Right lobe of liver (tissue), 6 donors: ENCODE data around the gene RETREG1. TPM values are rescaled to one million over a fixed set of nuclear protein-coding genes. Genes with fewer than 3 reads are reported as not detected.

Experiments used
- ATAC-seq, 4 donors: fragments of 200-7000 bp; cut with Tn5 transposase; one replicate each; pipeline ENCODE4 v1.9.1; 2020; ENCODE audit warnings: mild to moderate bottlenecking in 4 of 4, moderate library complexity in 4 of 4
- DNase-seq, 3 donors: peaks; one replicate each; pipeline ENCODE4 v3.0.0-alpha.2; 2020
- H3K27ac ChIP-seq, 3 donors: fragments of 200-600 bp; one replicate each; pipeline ENCODE4 v1.8.0; 2022
- H3K27me3 ChIP-seq, 2 donors: fragments of 200-600 bp; one replicate each; pipeline ENCODE4 v1.8.0; 2022
- H3K36me3 ChIP-seq, 4 donors: fragments of 200-600 bp; sonication (generic) in 1 of 4; one replicate each; pipeline versions ENCODE4 v1.5.1 to v1.8.0; 2017 to 2022; ENCODE audit warnings: control low read depth in 1 of 4
- H3K4me1 ChIP-seq, 4 donors: fragments of 200-600 bp; sonication (generic) in 1 of 4; one replicate each; pipeline versions ENCODE4 v1.5.1 to v1.8.0; 2017 to 2022; ENCODE audit warnings: control low read depth in 1 of 4
- H3K4me3 ChIP-seq, 3 donors: fragments of 200-600 bp; one replicate each; pipeline ENCODE4 v1.8.0; 2022
- H3K9me3 ChIP-seq, 4 donors: fragments of 200-600 bp; sonication (generic) in 1 of 4; one replicate each; pipeline versions ENCODE4 v1.5.1 to v1.8.0; 2017 to 2022; ENCODE audit warnings: control low read depth in 1 of 4
- POLR2A ChIP-seq: fragments of 450-650 bp; IDR thresholded peaks from one replicate; pipeline ENCODE4 v1.6.1; 2017; ENCODE audit warnings: antibody characterized with exemption, mild to moderate bottlenecking
- WGBS: methylation state at CpG from one replicate; pipeline ENCODE4 v1.1.6; 2018; ENCODE audit warnings: low coverage, low lambda C conversion rate; ENCODE audit not compliant: insufficient coverage; ENCODE audit errors: missing lambda C conversion rate; 5-methylcytosine and 5-hydroxymethylcytosine counted together
- intact Hi-C, 2 donors: fragments of 100-400 bp; cut with DNase I; formaldehyde crosslinking; loops; one replicate each; pipeline versions ENCODE4 v1.11.2 to v1.14.1; 2022
- total RNA-seq, 6 experiments: library from RNA; depleted of rRNA in 2 of 6; stranded (reverse); fragments of >200 nt in 2 of 6; fragmentation: NEBNext Ultra II Directional in 3 of 6; extraction: Animal tissue kit (Norgen Biotek cat#: 25700) in 3 of 6; gene quantifications; one replicate each; pipeline versions ENCODE4 v1.1.0 to v1.2.4, GENCODE V29; 2016 to 2023
- TF ChIP-seq, protein P1 (sequence below), 4 donors: fragments of 200-600 bp in 3 of 4; fragments of 450-650 bp in 1 of 4; IDR thresholded peaks; one replicate each; pipeline versions ENCODE4 v1.5.1 to v1.8.0; 2016 to 2022; ENCODE audit warnings: antibody characterized with exemption in 4 of 4, mild to moderate bottlenecking in 2 of 4
- donor health status: DM: no; HTN: yes; CAD: no.
- donor health status: DM: no; HTN: no; CAD: no.
- donor health status: DM: no; HTN: no; CAD: no.
- donor health status: DM: no; HTN: yes; CAD: no.
- donor health status: DM: no; HTN: yes; CAD: no.

Gene RETREG1
- total RNA-seq, 6 experiments from 2014 or later, result 17.2 to 70.8 (median 30.2) TPM

- TF ChIP-seq, protein P1, sequence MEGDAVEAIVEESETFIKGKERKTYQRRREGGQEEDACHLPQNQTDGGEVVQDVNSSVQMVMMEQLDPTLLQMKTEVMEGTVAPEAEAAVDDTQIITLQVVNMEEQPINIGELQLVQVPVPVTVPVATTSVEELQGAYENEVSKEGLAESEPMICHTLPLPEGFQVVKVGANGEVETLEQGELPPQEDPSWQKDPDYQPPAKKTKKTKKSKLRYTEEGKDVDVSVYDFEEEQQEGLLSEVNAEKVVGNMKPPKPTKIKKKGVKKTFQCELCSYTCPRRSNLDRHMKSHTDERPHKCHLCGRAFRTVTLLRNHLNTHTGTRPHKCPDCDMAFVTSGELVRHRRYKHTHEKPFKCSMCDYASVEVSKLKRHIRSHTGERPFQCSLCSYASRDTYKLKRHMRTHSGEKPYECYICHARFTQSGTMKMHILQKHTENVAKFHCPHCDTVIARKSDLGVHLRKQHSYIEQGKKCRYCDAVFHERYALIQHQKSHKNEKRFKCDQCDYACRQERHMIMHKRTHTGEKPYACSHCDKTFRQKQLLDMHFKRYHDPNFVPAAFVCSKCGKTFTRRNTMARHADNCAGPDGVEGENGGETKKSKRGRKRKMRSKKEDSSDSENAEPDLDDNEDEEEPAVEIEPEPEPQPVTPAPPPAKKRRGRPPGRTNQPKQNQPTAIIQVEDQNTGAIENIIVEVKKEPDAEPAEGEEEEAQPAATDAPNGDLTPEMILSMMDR (IDR thresholded peaks at IDR 0.05), result no peak
- TF ChIP-seq POLR2A, result no peak
- no peak overlapping the region for H3K4me3 ChIP-seq
- no peaks in the 10 kb centered on the region for H3K36me3 ChIP-seq
- intact Hi-C loops, result no loop called here
- H3K4me1 ChIP-seq, result peaks cover 0 to 19% (median 5%) of the 10 kb centered on the region in 4 donors
- WGBS, result 62% methylated on average over 6 of the region's 6 CpGs
- DNase-seq, result no peak
- H3K27ac ChIP-seq, result peak overlapping the region in 1 of 3 donors; percentile 20
- no peak for ATAC-seq
- no peaks in the 10 kb centered on the region for H3K9me3 ChIP-seq
- H3K27me3 ChIP-seq, result no peaks in the 10 kb centered on the region
Measured at GRCh38 chr5:16579142-16579847, 37.5 kb downstream of the RETREG1 start.

GRCh38 chr5:16578474-16578883 lies 38.3 kb downstream of the RETREG1 start:
- no peak for TF ChIP-seq POLR2A
- TF ChIP-seq, protein P1 (IDR thresholded peaks at IDR 0.05), result no peak
- no peaks in the 10 kb centered on the region for H3K9me3 ChIP-seq
- no peak overlapping the region for H3K4me3 ChIP-seq
- H3K27ac ChIP-seq, result peak overlapping the region in 1 of 3 donors; percentile 20
- DNase-seq (no peak), ATAC-seq (peak in 1 of 4 donors; percentile 79)
- peaks cover 0 to 26% (median 9%) of the 10 kb centered on the region in 4 donors for H3K4me1 ChIP-seq
- intact Hi-C loops, result no loop called here
- H3K36me3 ChIP-seq, result no peaks in the 10 kb centered on the region
- H3K27me3 ChIP-seq, result no peaks in the 10 kb centered on the region
- 93% methylated on average over 4 of the region's 4 CpGs for WGBS

DNA sequence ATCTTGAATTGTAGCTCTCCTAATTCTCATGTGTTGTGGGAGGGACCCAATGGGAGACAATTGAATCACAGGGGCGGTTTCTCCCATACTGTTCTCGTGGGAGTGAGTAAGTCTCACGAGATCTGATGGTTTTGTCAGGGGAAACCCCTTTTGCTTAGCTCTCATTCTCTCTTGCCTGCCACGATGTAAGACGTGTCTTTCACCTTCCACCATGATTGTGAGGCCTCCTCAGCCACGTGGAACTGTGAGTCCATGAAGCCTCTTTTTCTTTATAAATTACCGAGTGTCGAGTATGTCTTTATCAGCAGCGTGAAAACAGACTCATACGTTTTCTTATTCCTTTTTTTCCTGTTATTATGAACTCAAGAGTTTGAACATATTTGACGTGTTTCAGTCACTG lies 39.1 kb downstream of the RETREG1 start:
- DNase-seq (no peak), ATAC-seq (no peak)
- Histone ChIP-seq H3K36me3 (no peaks in the 10 kb centered on the region), H3K9me3 (no peaks in the 10 kb centered on the region), H3K27ac (no peak overlapping the region), H3K4me1 (peaks cover 0 to 33% (median 13%) of the 10 kb centered on the region in 4 donors), H3K27me3 (no peaks in the 10 kb centered on the region), H3K4me3 (no peak overlapping the region)
- intact Hi-C loops, result no loop called here
- TF ChIP-seq, protein P1 (IDR thresholded peaks at IDR 0.05), result no peak
- WGBS, result 93% methylated on average over 11 of the region's 11 CpGs

DNA sequence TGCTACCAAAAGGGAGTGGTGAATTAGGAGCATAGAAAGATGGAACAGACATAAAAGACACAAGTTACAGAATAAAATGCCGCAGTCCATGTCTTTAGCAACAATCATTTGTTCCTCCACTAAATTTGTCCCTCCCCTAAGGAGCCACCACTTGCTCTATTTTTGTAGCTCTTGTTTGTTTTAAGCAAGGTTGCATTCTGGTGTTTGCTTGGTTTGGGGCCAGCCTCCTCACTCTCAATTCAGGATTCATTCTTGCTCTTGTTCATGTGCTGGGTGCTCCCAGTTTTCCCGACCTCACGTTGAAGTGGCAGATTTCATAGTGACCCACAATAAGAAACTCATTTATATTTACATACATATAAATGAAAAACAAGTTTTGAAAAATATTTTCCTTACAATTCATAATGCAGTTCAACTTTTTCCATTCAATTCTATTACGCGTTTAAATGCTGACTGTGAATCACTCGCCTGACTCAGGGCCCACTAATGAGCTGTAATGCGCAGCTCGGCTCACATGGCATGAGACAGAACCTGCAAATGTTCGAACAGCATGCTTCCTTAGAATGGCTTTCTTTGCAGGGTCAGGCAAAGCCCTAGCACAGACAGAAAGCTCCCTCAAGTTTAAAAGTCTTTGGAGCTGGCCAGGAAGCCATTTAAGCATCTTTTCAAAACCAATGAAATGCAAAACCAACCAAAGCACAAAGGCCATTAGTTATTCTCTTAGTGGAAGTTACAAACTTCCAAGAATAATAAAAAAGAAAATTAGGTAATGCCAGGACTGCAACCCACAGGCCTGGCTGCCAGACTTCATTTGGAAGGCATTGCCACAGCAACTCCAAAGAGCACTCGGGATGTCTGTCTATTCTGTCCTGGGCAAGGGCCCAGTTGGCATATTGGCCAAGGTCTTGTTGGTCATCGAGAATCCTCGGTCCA lies 41.7 kb downstream of the RETREG1 start:
- ATAC-seq (peak; percentile 74 to 94 (median 84)), DNase-seq (peak; percentile 75 to 92 (median 85))
- WGBS, result 51% methylated on average over 12 of the region's 12 CpGs
- TF ChIP-seq, protein P1 (IDR thresholded peaks at IDR 0.05), result no peak
- no peak for TF ChIP-seq POLR2A
- Histone ChIP-seq H3K4me3 (no peak overlapping the region), H3K27ac (peak overlapping the region in 2 of 3 donors; percentile 12 to 80), H3K36me3 (no peaks in the 10 kb centered on the region), H3K9me3 (no peaks in the 10 kb centered on the region), H3K4me1 (peaks cover 0 to 31% (median 13%) of the 10 kb centered on the region in 4 donors), H3K27me3 (no peaks in the 10 kb centered on the region)
- intact Hi-C loops, result no loop called here
